Type B pancreatic cell (in vitro differentiated cells): Measurements from ENCODE around the gene CLDN6. TPM values are rescaled to one million over a fixed set of nuclear protein-coding genes. Genes with fewer than 3 reads are reported as not detected.

Source experiments
- DNase-seq: peaks from one replicate; pipeline ENCODE4 v3.0.0; 2021; ENCODE audit warnings: mixed read lengths; ENCODE audit not compliant: unreplicated experiment; ENCODE audit errors: extremely low spot score
- H3K27ac Mint-ChIP-seq: 2 replicates; pipeline ENCODE4 v1.8.0; 2021; ENCODE audit warnings: mild to moderate bottlenecking, mixed read lengths
- H3K27me3 Mint-ChIP-seq: 2 replicates; pipeline ENCODE4 v1.8.0; 2021; ENCODE audit warnings: mixed read lengths
- H3K36me3 Mint-ChIP-seq: 2 replicates; pipeline ENCODE4 v1.8.0; 2021; ENCODE audit warnings: mixed read lengths
- H3K4me1 Mint-ChIP-seq: one replicate; pipeline ENCODE4 v1.8.0; 2021; ENCODE audit warnings: mixed read lengths; ENCODE audit not compliant: unreplicated experiment
- H3K4me3 Mint-ChIP-seq: 2 replicates; pipeline ENCODE4 v1.8.0; 2021; ENCODE audit warnings: mild to moderate bottlenecking, mixed read lengths
- H3K9me3 Mint-ChIP-seq: 2 replicates; pipeline ENCODE4 v1.8.0; 2021; ENCODE audit warnings: mixed read lengths
- total RNA-seq: library from RNA; stranded (reverse); gene quantifications from 2 replicates; pipeline ENCODE4 v1.2.1, GENCODE V29; 2021; ENCODE audit warnings: low replicate concordance
- TF ChIP-seq, protein P1 (sequence below): fragments of 200-600 bp; sonication (generic); conservative IDR thresholded peaks from 2 replicates; pipeline ENCODE4 v1.5.0; 2021; ENCODE audit warnings: antibody characterized with exemption, mild to moderate bottlenecking

CLDN6 gene
- total RNA-seq, 1 donor from 2014 or later: 98.9 TPM

- Mint-ChIP-seq H3K27ac (peak overlapping the region; percentile 70), H3K9me3 (no peaks in the 10 kb centered on the region), H3K36me3 (no peaks in the 10 kb centered on the region), H3K4me1 (peaks cover 4% of the 10 kb centered on the region), H3K4me3 (peak overlapping the region; percentile 61), H3K27me3 (peaks cover 56% of the 10 kb centered on the region)
- TF ChIP-seq, protein P1, sequence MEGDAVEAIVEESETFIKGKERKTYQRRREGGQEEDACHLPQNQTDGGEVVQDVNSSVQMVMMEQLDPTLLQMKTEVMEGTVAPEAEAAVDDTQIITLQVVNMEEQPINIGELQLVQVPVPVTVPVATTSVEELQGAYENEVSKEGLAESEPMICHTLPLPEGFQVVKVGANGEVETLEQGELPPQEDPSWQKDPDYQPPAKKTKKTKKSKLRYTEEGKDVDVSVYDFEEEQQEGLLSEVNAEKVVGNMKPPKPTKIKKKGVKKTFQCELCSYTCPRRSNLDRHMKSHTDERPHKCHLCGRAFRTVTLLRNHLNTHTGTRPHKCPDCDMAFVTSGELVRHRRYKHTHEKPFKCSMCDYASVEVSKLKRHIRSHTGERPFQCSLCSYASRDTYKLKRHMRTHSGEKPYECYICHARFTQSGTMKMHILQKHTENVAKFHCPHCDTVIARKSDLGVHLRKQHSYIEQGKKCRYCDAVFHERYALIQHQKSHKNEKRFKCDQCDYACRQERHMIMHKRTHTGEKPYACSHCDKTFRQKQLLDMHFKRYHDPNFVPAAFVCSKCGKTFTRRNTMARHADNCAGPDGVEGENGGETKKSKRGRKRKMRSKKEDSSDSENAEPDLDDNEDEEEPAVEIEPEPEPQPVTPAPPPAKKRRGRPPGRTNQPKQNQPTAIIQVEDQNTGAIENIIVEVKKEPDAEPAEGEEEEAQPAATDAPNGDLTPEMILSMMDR: no peak
- DNase-seq: no peak
These were observed 3.8 kb downstream of the CLDN6 start for GRCh38 chr16:3013998-3014690.

DNA sequence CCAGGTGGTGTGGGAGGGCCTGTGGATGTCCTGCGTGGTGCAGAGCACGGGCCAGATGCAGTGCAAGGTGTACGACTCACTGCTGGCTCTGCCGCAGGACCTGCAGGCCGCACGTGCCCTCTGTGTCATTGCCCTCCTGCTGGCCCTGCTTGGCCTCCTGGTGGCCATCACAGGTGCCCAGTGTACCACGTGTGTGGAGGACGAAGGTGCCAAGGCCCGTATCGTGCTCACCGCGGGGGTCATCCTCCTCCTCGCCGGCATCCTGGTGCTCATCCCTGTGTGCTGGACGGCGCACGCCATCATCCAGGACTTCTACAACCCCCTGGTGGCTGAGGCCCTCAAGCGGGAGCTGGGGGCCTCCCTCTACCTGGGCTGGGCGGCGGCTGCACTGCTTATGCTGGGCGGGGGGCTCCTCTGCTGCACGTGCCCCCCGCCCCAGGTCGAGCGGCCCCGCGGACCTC lies 4.5 kb downstream of the CLDN6 start:
- H3K27ac Mint-ChIP-seq: peak overlapping the region; percentile 53
- DNase-seq: no peak
- H3K27me3 Mint-ChIP-seq: peaks cover 61% of the 10 kb centered on the region
- no peaks in the 10 kb centered on the region for H3K9me3 Mint-ChIP-seq
- no peaks in the 10 kb centered on the region for H3K36me3 Mint-ChIP-seq
- TF ChIP-seq, protein P1: no peak
- H3K4me3 Mint-ChIP-seq: no peak overlapping the region
- H3K4me1 Mint-ChIP-seq: peaks cover 4% of the 10 kb centered on the region

GRCh38 chr16:3012828-3013420 lies 5.1 kb downstream of the CLDN6 start, which contains the start of gene CLDN9:
TSS of gene CLDN9 (plus strand) at chr16:3012923. CDS start at chr16:3013363, 440 bp downstream.
- TF ChIP-seq, protein P1: no peak
- Mint-ChIP-seq H3K9me3 (no peaks in the 10 kb centered on the region), H3K27ac (peak within 1 kb of the TSS; percentile 53), H3K4me3 (peak within 1 kb of the TSS; percentile 70), H3K27me3 (peaks cover 64% of the 10 kb centered on the region), H3K36me3 (no peaks in the 10 kb centered on the region), H3K4me1 (peaks cover 4% of the 10 kb centered on the region)
- no peak for DNase-seq

- Mint-ChIP-seq H3K9me3 (no peaks in the 10 kb centered on the region), H3K36me3 (no peaks in the 10 kb centered on the region), H3K27ac (peak overlapping the region; percentile 46), H3K4me1 (peaks cover 4% of the 10 kb centered on the region), H3K4me3 (peak overlapping the region; percentile 70), H3K27me3 (peaks cover 70% of the 10 kb centered on the region)
- TF ChIP-seq, protein P1: no peak
- DNase-seq: no peak
These were observed 5.7 kb downstream of the CLDN6 start for GRCh38 chr16:3012246-3012645.

GRCh38 chr16:3010510-3010909 lies 7.5 kb downstream of the CLDN6 start:
- Mint-ChIP-seq H3K4me3 (no peak overlapping the region), H3K36me3 (no peaks in the 10 kb centered on the region), H3K4me1 (peaks cover 4% of the 10 kb centered on the region), H3K27me3 (peaks cover 70% of the 10 kb centered on the region), H3K27ac (peak overlapping the region; percentile 95), H3K9me3 (no peaks in the 10 kb centered on the region)
- TF ChIP-seq, protein P1: no peak
- no peak for DNase-seq
